ENCODE data around the gene USP17L20.
"Not testable (repeated sequence)": the region's sequence is repeated elsewhere in the genome, so short reads cannot be mapped to it uniquely, and the experiment has no call there.

The USP17L20 gene

GRCh38 chr4:9257824-9258223, at the start of gene USP17L20:
Gene USP17L20, plus strand, starts transcription at chr4:9258124. Its CDS starts 0 bp downstream, at chr4:9258124.
- in situ Hi-C loops (cut with HindIII; ENCODE audit: low pct_ligation_motif_present, low sequenced_read_pairs); H3K36me3 ChIP-seq (replicated peaks); H3K27ac ChIP-seq; H3K4me3 ChIP-seq (ENCODE audit: low read depth, low read length); H3K27me3 ChIP-seq (replicated peaks); DNase-seq: not testable (repeated sequence)

- H3K4me3 ChIP-seq (ENCODE audit: low read depth, low read length); DNase-seq; H3K36me3 ChIP-seq (replicated peaks); H3K27me3 ChIP-seq (replicated peaks); in situ Hi-C loops (cut with HindIII; ENCODE audit: low pct_ligation_motif_present, low sequenced_read_pairs); H3K27ac ChIP-seq: not testable (repeated sequence)
Measured at GRCh38 chr4:9210357-9210756, 47.6 kb upstream of the USP17L20 start, which contains the start of gene USP17L10. Gene USP17L10, plus strand, starts transcription at chr4:9210657. Its CDS starts 0 bp downstream, at chr4:9210657.

GRCh38 chr4:9214701-9215100, 43.2 kb upstream of the USP17L20 start:
- H3K27ac ChIP-seq; in situ Hi-C loops (cut with HindIII; ENCODE audit: low pct_ligation_motif_present, low sequenced_read_pairs); DNase-seq; H3K27me3 ChIP-seq (replicated peaks); H3K36me3 ChIP-seq (replicated peaks); H3K4me3 ChIP-seq (ENCODE audit: low read depth, low read length): not testable (repeated sequence)

GRCh38 chr4:9215105-9215504, 42.8 kb upstream of the USP17L20 start, which contains the start of gene USP17L11:
Gene USP17L11, plus strand, starts transcription at chr4:9215405. Its CDS starts 0 bp downstream, at chr4:9215405.
- in situ Hi-C loops (cut with HindIII; ENCODE audit: low pct_ligation_motif_present, low sequenced_read_pairs): not testable (repeated sequence)

GRCh38 chr4:9219852-9220251, 38.1 kb upstream of the USP17L20 start, which contains the start of gene USP17L12:
Gene USP17L12, plus strand, starts transcription at chr4:9220152. Its CDS starts 0 bp downstream, at chr4:9220152.
- H3K4me3 ChIP-seq (ENCODE audit: low read depth, low read length); H3K36me3 ChIP-seq (replicated peaks); H3K27me3 ChIP-seq (replicated peaks); DNase-seq; in situ Hi-C loops (cut with HindIII; ENCODE audit: low pct_ligation_motif_present, low sequenced_read_pairs); H3K27ac ChIP-seq: not testable (repeated sequence)

More at GRCh38 chr4:9215105-9215504, 42.8 kb upstream of the USP17L20 start, which contains the start of gene USP17L11:
- not testable (repeated sequence) for H3K4me3 ChIP-seq (ENCODE audit: low read depth, low read length); H3K27me3 ChIP-seq (replicated peaks); H3K27ac ChIP-seq; H3K36me3 ChIP-seq (replicated peaks); DNase-seq

GRCh38 chr4:9224596-9224995, 33.3 kb upstream of the USP17L20 start, which contains the start of gene USP17L13:
Gene USP17L13, plus strand, starts transcription at chr4:9224896. Its CDS starts 0 bp downstream, at chr4:9224896.
- H3K27ac ChIP-seq; H3K27me3 ChIP-seq (replicated peaks); H3K4me3 ChIP-seq (ENCODE audit: low read depth, low read length); DNase-seq; H3K36me3 ChIP-seq (replicated peaks); in situ Hi-C loops (cut with HindIII; ENCODE audit: low pct_ligation_motif_present, low sequenced_read_pairs): not testable (repeated sequence)

GRCh38 chr4:9230249-9230648, 27.7 kb upstream of the USP17L20 start:
- H3K27me3 ChIP-seq (replicated peaks); in situ Hi-C loops (cut with HindIII; ENCODE audit: low pct_ligation_motif_present, low sequenced_read_pairs); H3K27ac ChIP-seq; H3K4me3 ChIP-seq (ENCODE audit: low read depth, low read length); H3K36me3 ChIP-seq (replicated peaks); DNase-seq: not testable (repeated sequence)

GRCh38 chr4:9234085-9234484, 23.8 kb upstream of the USP17L20 start, which contains the start of gene USP17L15:
Gene USP17L15, plus strand, starts transcription at chr4:9234385. Its CDS starts 0 bp downstream, at chr4:9234385.
- in situ Hi-C loops (cut with HindIII; ENCODE audit: low pct_ligation_motif_present, low sequenced_read_pairs); H3K4me3 ChIP-seq (ENCODE audit: low read depth, low read length); H3K27ac ChIP-seq; H3K27me3 ChIP-seq (replicated peaks); DNase-seq; H3K36me3 ChIP-seq (replicated peaks): not testable (repeated sequence)

GRCh38 chr4:9238461-9238860, 19.5 kb upstream of the USP17L20 start:
- H3K27me3 ChIP-seq (replicated peaks); H3K27ac ChIP-seq; in situ Hi-C loops (cut with HindIII; ENCODE audit: low pct_ligation_motif_present, low sequenced_read_pairs); H3K4me3 ChIP-seq (ENCODE audit: low read depth, low read length); H3K36me3 ChIP-seq (replicated peaks); DNase-seq: not testable (repeated sequence)

GRCh38 chr4:9243579-9243978, 14.3 kb upstream of the USP17L20 start, which contains the start of gene USP17L17:
Gene USP17L17, plus strand, starts transcription at chr4:9243879. Its CDS starts 0 bp downstream, at chr4:9243879.
- in situ Hi-C loops (cut with HindIII; ENCODE audit: low pct_ligation_motif_present, low sequenced_read_pairs); H3K27me3 ChIP-seq (replicated peaks); H3K4me3 ChIP-seq (ENCODE audit: low read depth, low read length); H3K27ac ChIP-seq; DNase-seq; H3K36me3 ChIP-seq (replicated peaks): not testable (repeated sequence)

- in situ Hi-C loops (cut with HindIII; ENCODE audit: low pct_ligation_motif_present, low sequenced_read_pairs); H3K27ac ChIP-seq; H3K27me3 ChIP-seq (replicated peaks); H3K4me3 ChIP-seq (ENCODE audit: low read depth, low read length); H3K36me3 ChIP-seq (replicated peaks): not testable (repeated sequence)
- DNase-seq: peak; percentile 4
Measured at GRCh38 chr4:9247953-9248680, 9.8 kb upstream of the USP17L20 start, which contains the start of gene USP17L18. Gene USP17L18, plus strand, starts transcription at chr4:9248630. Its CDS starts 0 bp downstream, at chr4:9248630.

GRCh38 chr4:9253078-9253477, 4.8 kb upstream of the USP17L20 start, which contains the start of gene USP17L19:
Gene USP17L19, plus strand, starts transcription at chr4:9253378. Its CDS starts 0 bp downstream, at chr4:9253378.
- DNase-seq; H3K27ac ChIP-seq; H3K4me3 ChIP-seq (ENCODE audit: low read depth, low read length); H3K27me3 ChIP-seq (replicated peaks); in situ Hi-C loops (cut with HindIII; ENCODE audit: low pct_ligation_motif_present, low sequenced_read_pairs); H3K36me3 ChIP-seq (replicated peaks): not testable (repeated sequence)

GRCh38 chr4:9262572-9262971, 4.6 kb downstream of the USP17L20 start, which contains the start of gene USP17L21:
Gene USP17L21, plus strand, starts transcription at chr4:9262872. Its CDS starts 0 bp downstream, at chr4:9262872.
- H3K4me3 ChIP-seq (ENCODE audit: low read depth, low read length); DNase-seq; H3K36me3 ChIP-seq (replicated peaks); in situ Hi-C loops (cut with HindIII; ENCODE audit: low pct_ligation_motif_present, low sequenced_read_pairs); H3K27ac ChIP-seq; H3K27me3 ChIP-seq (replicated peaks): not testable (repeated sequence)

GRCh38 chr4:9267319-9267718, 9.4 kb downstream of the USP17L20 start, which contains the start of gene USP17L22:
Gene USP17L22, plus strand, starts transcription at chr4:9267619. Its CDS starts 0 bp downstream, at chr4:9267619.
- H3K4me3 ChIP-seq (ENCODE audit: low read depth, low read length); DNase-seq; H3K27me3 ChIP-seq (replicated peaks); in situ Hi-C loops (cut with HindIII; ENCODE audit: low pct_ligation_motif_present, low sequenced_read_pairs); H3K36me3 ChIP-seq (replicated peaks); H3K27ac ChIP-seq: not testable (repeated sequence)
